Gastrocnemius medialis (tissue), 4 donors: Measurements from ENCODE around the gene C22orf23. TPM values are rescaled to one million over a fixed set of nuclear protein-coding genes. Genes with fewer than 3 reads are reported as not detected.

Experiments
- ATAC-seq, 2 donors: fragments of 150-250 bp; one replicate each; pipeline ENCODE4 v1.9.1; 2016
- DNase-seq, 2 donors: peaks; one replicate each; pipeline ENCODE4 v3.0.0-alpha.2; 2019
- H3K27ac ChIP-seq, 4 donors: fragments of 200-600 bp; sonication (generic); 1 replicate in 1 of 4; 2 replicates in 3 of 4; pipeline ENCODE4 v1.5.1; 2016 to 2018; ENCODE audit warnings: mild to moderate bottlenecking in 2 of 4, moderate library complexity in 1 of 4
- H3K27me3 ChIP-seq, 3 donors: fragments of 200-600 bp; sonication (generic) in 2 of 3; 1 replicate in 1 of 3; 2 replicates in 2 of 3; pipeline versions ENCODE4 v1.5.1 to v1.6.0; 2016 to 2019; ENCODE audit warnings: mild to moderate bottlenecking in 1 of 3, moderate library complexity in 1 of 3
- H3K36me3 ChIP-seq, 2 donors: fragments of 200-600 bp; sonication (generic) in 1 of 2; one replicate each; pipeline ENCODE4 v1.5.1; 2017 to 2018
- H3K4me1 ChIP-seq, 2 donors: fragments of 200-600 bp; sonication (generic) in 1 of 2; one replicate each; pipeline ENCODE4 v1.5.1; 2016 to 2017; ENCODE audit warnings: mild to moderate bottlenecking in 2 of 2
- H3K4me3 ChIP-seq, 4 donors: fragments of 200-600 bp; sonication (generic) in 3 of 4; 1 replicate in 1 of 4; 2 replicates in 3 of 4; pipeline ENCODE4 v1.5.1; 2016 to 2019; ENCODE audit warnings: mild to moderate bottlenecking in 2 of 4
- H3K9me3 ChIP-seq, 3 donors: fragments of 200-600 bp; sonication (generic) in 2 of 3; 1 replicate in 1 of 3; 2 replicates in 2 of 3; pipeline ENCODE4 v1.5.1; 2016 to 2019
- CTCF ChIP-seq, 5 experiments: fragments of 450-650 bp in 3 of 5; fragments of 200-600 bp in 2 of 5; sonication (generic) in 2 of 5; IDR thresholded peaks in 4 of 5; conservative IDR thresholded peaks in 1 of 5; 1 replicate in 4 of 5; 2 replicates in 1 of 5; pipeline ENCODE4 v1.5.1; 2016 to 2019; ENCODE audit warnings: antibody characterized with exemption in 5 of 5, mild to moderate bottlenecking in 3 of 5, moderate library complexity in 3 of 5
- POLR2A ChIP-seq, 2 donors: fragments of 450-650 bp; IDR thresholded peaks; one replicate each; pipeline ENCODE4 v1.6.1; 2017; ENCODE audit warnings: antibody characterized with exemption in 2 of 2, mild to moderate bottlenecking in 2 of 2, moderate library complexity in 2 of 2
- in situ Hi-C, 4 donors: fragments of 200-750 bp; cut with MboI; loops; one replicate each; pipeline versions ENCODE4 v1.15.0 to v1.8.0; 2017; ENCODE audit warnings: low sequenced_read_pairs in 4 of 4
- intact Hi-C: fragments of 100-400 bp; cut with DNase I; formaldehyde crosslinking; loops from one replicate; pipeline ENCODE4 v1.15.1; 2023; ENCODE audit warnings: low total_unique reads
- total RNA-seq, 4 donors: library from RNA; depleted of rRNA; stranded (reverse); fragments of >200 nt; gene quantifications; one replicate each; pipeline versions ENCODE4 v1.1.0 to v1.2.3, GENCODE V29; 2016

C22orf23 gene
- total RNA-seq, 4 donors from 2014 or later = 0.20 to 1.1 (median 0.35) TPM; not detected in 1

GRCh38 chr22:37971475-37972434 is 18.4 kb upstream of the C22orf23 start:
- H3K4me1 ChIP-seq = no peaks in the 10 kb centered on the region
- intact Hi-C loops = no loop called here
- DNase-seq (no peak), ATAC-seq (no peak)
- no peaks in the 10 kb centered on the region for H3K27me3 ChIP-seq
- TF ChIP-seq POLR2A (IDR thresholded peaks at IDR 0.05) (no peak), CTCF (IDR thresholded peaks at IDR 0.05 in 4 of 5, conservative IDR thresholded peaks at IDR 0.05 in 1 of 5) (no peak)
- H3K9me3 ChIP-seq = no peaks in the 10 kb centered on the region
- H3K27ac ChIP-seq = no peak overlapping the region
- in situ Hi-C loops = loop anchor here in 1 of 4 donors (25.0 kb wide), 1 partner anchor 159 kb away; the partner anchor contains the start of genes GALR3 and GCAT
- no peak overlapping the region for H3K4me3 ChIP-seq
- H3K36me3 ChIP-seq = peaks cover 0 to 21% of the 10 kb centered on the region in 2 donors

- H3K36me3 ChIP-seq = peaks cover 0 to 26% of the 10 kb centered on the region in 2 donors
- no peaks in the 10 kb centered on the region for H3K4me1 ChIP-seq
- intact Hi-C loops = no loop called here
- H3K27me3 ChIP-seq = no peaks in the 10 kb centered on the region
- H3K4me3 ChIP-seq = no peak overlapping the region
- no peaks in the 10 kb centered on the region for H3K9me3 ChIP-seq
- DNase-seq (no peak), ATAC-seq (no peak)
- TF ChIP-seq POLR2A (IDR thresholded peaks at IDR 0.05) (no peak), CTCF (IDR thresholded peaks at IDR 0.05 in 4 of 5, conservative IDR thresholded peaks at IDR 0.05 in 1 of 5) (no peak)
- H3K27ac ChIP-seq = no peak overlapping the region
- in situ Hi-C loops = loop anchor here in 1 of 4 donors (25.0 kb wide), 1 partner anchor 159 kb away; the partner anchor contains the start of genes GALR3 and GCAT
These were observed 17.5 kb upstream of the C22orf23 start for GRCh38 chr22:37970864-37971263.

DNA sequence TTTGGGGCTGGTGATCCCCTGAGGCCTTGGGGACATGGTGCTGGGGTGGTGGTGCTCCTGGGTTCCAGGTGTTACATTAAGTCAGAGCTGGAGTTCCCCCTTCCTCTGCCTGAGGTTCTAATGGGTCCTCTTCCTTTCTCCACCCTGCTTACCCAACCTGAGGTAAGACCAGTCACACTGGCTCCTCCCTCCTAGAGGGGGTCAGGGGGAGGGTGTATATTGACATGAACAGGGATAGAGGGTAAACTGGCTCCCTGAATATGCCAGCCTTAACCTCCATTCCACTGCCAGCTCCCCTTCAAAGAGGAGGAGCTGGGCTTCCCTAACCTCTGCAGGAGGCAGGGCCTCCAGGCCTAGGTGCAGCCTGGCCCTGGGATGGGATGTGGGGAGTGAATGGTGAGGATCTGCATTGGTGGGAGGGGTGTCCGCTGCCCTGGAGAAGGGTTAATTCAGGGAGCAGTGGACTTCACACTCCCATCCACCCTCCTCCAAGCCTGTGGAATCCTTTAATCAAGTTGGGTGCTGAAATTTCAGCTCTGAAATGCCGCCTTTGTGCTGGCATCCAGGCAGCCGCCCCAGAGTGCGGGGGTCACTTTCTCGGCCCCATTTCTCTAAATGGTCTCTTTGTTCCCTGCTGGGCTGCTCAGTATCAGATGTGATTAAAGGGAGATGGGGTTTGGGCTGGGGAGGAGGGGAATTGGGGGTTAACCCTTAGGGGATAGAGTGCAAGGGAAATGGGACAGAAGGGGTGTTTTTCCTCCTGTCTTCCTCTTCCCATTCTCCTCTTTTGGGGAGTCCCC is 15.3 kb upstream of the C22orf23 start:
- Histone ChIP-seq H3K27me3 (no peaks in the 10 kb centered on the region), H3K4me3 (no peak overlapping the region), H3K36me3 (peaks cover 0 to 26% of the 10 kb centered on the region in 2 donors), H3K4me1 (peaks cover 4 to 5% of the 10 kb centered on the region in 2 donors), H3K27ac (no peak overlapping the region), H3K9me3 (no peaks in the 10 kb centered on the region)
- no peak for ATAC-seq
- no peak for DNase-seq
- TF ChIP-seq POLR2A (IDR thresholded peaks at IDR 0.05) (no peak), CTCF (IDR thresholded peaks at IDR 0.05 in 4 of 5, conservative IDR thresholded peaks at IDR 0.05 in 1 of 5) (no peak)
- intact Hi-C loops = no loop called here
- in situ Hi-C loops = loop anchor here in 1 of 4 donors (25.0 kb wide), 1 partner anchor 156 kb away; the partner anchor contains the start of genes GALR3 and GCAT

DNA sequence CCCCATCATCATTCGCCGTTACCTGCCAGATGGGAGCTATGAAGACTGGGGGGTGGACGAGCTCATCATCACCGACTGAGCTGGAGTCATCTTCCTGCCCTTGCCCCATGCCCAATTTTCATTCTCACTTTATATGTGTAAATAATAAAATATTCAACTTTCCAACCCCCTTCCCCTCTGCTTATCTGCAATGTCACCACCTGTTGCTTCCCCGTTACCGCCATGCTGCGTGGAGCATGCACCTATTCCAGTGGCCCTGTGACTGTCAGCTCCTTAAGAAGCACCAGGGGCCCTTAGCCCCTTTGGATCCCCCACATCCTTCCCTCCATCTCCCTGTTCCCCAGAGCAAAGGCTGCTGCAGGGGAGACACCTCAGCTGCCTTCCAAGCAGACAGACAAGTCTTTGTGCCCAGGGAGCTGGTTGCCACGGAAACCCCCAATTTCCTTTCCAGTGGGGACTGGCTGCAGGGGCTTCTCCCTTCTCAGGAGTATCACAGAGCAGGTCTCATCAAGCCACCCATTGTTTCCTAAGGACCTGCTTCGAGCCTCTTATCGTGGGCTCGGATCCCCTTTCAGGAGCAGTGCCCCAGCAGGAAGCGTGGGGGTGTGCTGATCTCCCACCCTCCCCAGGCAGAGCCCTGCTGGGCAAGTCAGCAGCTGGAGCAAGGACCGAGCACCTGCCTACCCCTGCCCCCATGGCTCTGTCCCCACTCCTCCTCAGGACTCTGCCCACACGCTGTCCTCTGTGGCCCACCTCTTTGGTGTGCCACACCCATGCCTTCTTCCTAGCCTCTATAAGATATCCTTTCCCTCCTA is 14.4 kb upstream of the C22orf23 start:
- peaks cover 4 to 5% of the 10 kb centered on the region in 2 donors for H3K4me1 ChIP-seq
- no peaks in the 10 kb centered on the region for H3K27me3 ChIP-seq
- intact Hi-C loops (no loop called here), in situ Hi-C loops (loop anchor here in 1 of 4 donors (25.0 kb wide), 1 partner anchor 156 kb away; the partner anchor contains the start of genes GALR3 and GCAT)
- ATAC-seq = no peak
- H3K9me3 ChIP-seq = no peaks in the 10 kb centered on the region
- H3K36me3 ChIP-seq = peaks cover 0 to 30% of the 10 kb centered on the region in 2 donors
- no peak overlapping the region for H3K4me3 ChIP-seq
- TF ChIP-seq CTCF (IDR thresholded peaks at IDR 0.05 in 4 of 5, conservative IDR thresholded peaks at IDR 0.05 in 1 of 5) (no peak), POLR2A (IDR thresholded peaks at IDR 0.05) (no peak)
- DNase-seq = no peak
- H3K27ac ChIP-seq = no peak overlapping the region
